Heart left ventricle (tissue), 13 donors: Measurements from ENCODE around the gene TMEM163.

Source experiments
- POLR2A ChIP-seq, 2 donors: fragments of 450-650 bp; IDR thresholded peaks; one replicate each; pipeline ENCODE4 v1.6.1; 2017; ENCODE audit warnings: antibody characterized with exemption in 2 of 2, mild to moderate bottlenecking in 2 of 2, moderate library complexity in 2 of 2
- TF ChIP-seq, protein P1 (sequence below), 12 donors: fragments of 200-600 bp; sonication (generic) in 4 of 12; IDR thresholded peaks; one replicate each; pipeline versions ENCODE4 v1.5.0 to v1.8.0; 2018 to 2022; ENCODE audit warnings: antibody characterized with exemption in 12 of 12, mild to moderate bottlenecking in 5 of 12
- donor health status: ischemic (EF 13 %, LVEDD 7.1; RV severe dilation, severe dysfunction).
- donor health status: DM: no; HTN: yes; CAD: no.
- donor health status: DM: no; HTN: no; CAD: no.
- donor health status: ischemic (EF 25% LVEDD 6.9; RV normal size, moderate dysfunction).
- donor health status: ischemic (EF 25% LVEDD 5.7; RV mildly dilated, moderate dysfunction).
- donor health status: ischemic (EF 35%, LVEDD 5.7; RV mildly dilated, moderate dysfunction).
- donor health status: nonischemic (EF 11% LVEDD 7.7; RV severe dilation, severe dysfunction).
- donor health status: DM: yes; HTN: yes; CAD: no.
- donor health status: PGD.
- donor health status: ischemic (EF 29% LVEDD 5.4; RV normal size, mild dysfunction).
- donor health status: nonischemic (EF 23%, LVEDD 6.1; RV moderate dilation, normal function).

DNA sequence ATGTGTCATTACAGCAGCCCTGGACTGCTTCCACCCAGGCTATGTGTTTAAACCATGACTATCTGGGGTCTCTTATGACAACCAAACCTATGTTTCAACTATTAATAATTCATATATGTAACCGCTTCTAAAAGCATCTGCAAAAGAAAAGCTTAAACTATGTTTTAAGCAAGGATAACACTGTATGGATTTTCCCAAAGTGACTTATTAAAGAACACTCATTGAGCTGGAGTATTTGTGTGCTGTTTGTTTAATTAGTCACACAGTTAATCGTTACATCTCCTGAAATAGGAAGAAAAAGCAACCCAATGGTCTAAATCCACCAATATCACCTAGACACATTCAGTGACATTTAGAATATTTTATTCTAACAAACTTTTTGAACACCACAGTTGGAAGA, 51.3 kb downstream of the TMEM163 start:
- TF ChIP-seq, protein P1, sequence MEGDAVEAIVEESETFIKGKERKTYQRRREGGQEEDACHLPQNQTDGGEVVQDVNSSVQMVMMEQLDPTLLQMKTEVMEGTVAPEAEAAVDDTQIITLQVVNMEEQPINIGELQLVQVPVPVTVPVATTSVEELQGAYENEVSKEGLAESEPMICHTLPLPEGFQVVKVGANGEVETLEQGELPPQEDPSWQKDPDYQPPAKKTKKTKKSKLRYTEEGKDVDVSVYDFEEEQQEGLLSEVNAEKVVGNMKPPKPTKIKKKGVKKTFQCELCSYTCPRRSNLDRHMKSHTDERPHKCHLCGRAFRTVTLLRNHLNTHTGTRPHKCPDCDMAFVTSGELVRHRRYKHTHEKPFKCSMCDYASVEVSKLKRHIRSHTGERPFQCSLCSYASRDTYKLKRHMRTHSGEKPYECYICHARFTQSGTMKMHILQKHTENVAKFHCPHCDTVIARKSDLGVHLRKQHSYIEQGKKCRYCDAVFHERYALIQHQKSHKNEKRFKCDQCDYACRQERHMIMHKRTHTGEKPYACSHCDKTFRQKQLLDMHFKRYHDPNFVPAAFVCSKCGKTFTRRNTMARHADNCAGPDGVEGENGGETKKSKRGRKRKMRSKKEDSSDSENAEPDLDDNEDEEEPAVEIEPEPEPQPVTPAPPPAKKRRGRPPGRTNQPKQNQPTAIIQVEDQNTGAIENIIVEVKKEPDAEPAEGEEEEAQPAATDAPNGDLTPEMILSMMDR (IDR thresholded peaks at IDR 0.05): no peak
- no peak for TF ChIP-seq POLR2A (IDR thresholded peaks at IDR 0.05)
